ENCODE measurements around the gene IL4I1. TPM values are rescaled to one million over a fixed set of nuclear protein-coding genes. Genes with fewer than 3 reads are reported as not detected.

IL4I1 gene
- total and polyA plus RNA-seq, 4 donors, result 3.6 to 21.2 (median 3.8) TPM

DNA sequence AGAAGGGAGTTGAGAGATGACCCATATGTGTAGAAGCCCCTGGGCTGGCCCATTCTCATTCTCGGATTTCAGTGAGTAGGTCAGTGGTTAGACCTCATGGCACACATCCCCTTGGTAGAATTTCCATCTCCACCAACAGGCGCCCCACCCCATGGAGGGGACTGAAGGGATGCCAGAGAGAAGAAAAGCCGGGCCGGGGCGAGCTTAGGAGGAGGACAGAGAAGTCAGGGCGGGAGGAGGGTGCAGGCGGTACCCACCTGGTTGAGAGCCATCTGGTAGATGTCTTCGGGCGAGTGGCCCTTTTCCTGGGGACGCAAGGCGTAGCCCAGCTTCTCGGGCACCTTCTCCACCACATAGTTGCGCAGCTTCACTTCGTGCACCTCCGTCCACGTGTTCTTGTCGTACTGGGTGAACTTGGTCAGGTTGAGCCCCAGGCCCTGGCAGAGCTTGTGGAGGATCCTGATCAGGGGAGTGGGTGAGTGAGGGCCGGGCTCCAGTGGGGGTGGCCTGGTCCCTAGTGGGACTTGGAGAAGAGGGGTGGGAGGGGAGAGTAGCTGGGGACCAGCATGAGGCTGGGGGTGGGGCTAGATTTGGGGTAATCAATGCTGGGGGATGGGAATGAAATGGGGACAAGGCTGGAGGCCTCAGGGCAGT is 2.5 kb downstream of the IL4I1 start:
- Histone ChIP-seq H3K36me3 (ENCODE audit: control insufficient read depth in 4 of 4, insufficient read depth in 4 of 4, low read length in 4 of 4) (no peaks in the 10 kb centered on the region), H3K9ac (ENCODE audit: insufficient read depth in 1 of 2, low read length in 2 of 2) (no peak overlapping the region), H3K4me1 (ENCODE audit: control insufficient read depth in 5 of 5, insufficient read depth in 5 of 5, low read length in 5 of 5) (peaks cover 0 to 17% (median 0%) of the 10 kb centered on the region in 5 donors), H3K4me3 (no peak overlapping the region), H3K27me3 (ENCODE audit: control insufficient read depth in 3 of 3, insufficient read depth in 3 of 3, low read length in 2 of 3) (peaks cover 0 to 7% (median 0%) of the 10 kb centered on the region in 3 donors), H3K9me3 (ENCODE audit: control insufficient read depth in 4 of 4, insufficient read depth in 3 of 4, low read length in 3 of 4) (no peaks in the 10 kb centered on the region), H3K27ac (ENCODE audit: low read depth in 1 of 2, low read length in 1 of 2) (no peak overlapping the region)
- 93 to 97% methylated on average over 18 of the region's 18 CpGs for WGBS, 2 donors
- no peak for TF ChIP-seq CTCF (IDR thresholded peaks at IDR 0.05; ENCODE audit: control extremely low read depth, extremely low read depth)
- DNase-seq (no peak), ATAC-seq (ENCODE audit: insufficient read depth, low FRiP score) (no peak)

DNA sequence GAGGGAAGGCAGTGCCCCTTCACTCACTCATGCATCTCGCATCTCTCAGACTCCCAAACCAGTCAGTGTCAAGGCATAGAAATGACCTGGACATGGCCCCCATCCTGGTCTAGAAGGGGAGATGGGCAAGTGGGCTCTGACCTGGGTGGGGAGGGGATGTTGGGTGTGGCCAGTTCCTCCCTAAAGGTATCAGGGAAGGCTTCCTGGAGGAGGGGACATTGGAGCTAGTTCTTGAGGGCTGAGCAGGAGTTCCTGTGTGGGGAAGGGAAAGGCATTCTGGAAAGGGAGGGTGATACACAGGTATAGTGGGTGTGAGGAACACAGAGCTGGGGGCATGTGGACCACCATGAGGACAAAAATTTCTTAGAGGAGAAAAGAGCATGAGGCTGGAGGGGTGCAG is 4.0 kb downstream of the IL4I1 start:
- DNase-seq (no peak), ATAC-seq (ENCODE audit: insufficient read depth, low FRiP score) (no peak)
- Histone ChIP-seq H3K27me3 (ENCODE audit: control insufficient read depth in 3 of 3, insufficient read depth in 3 of 3, low read length in 2 of 3) (peaks cover 0 to 7% (median 0%) of the 10 kb centered on the region in 3 donors), H3K27ac (ENCODE audit: low read depth in 1 of 2, low read length in 1 of 2) (no peak overlapping the region), H3K4me3 (no peak overlapping the region), H3K4me1 (ENCODE audit: control insufficient read depth in 5 of 5, insufficient read depth in 5 of 5, low read length in 5 of 5) (peaks cover 0 to 17% (median 0%) of the 10 kb centered on the region in 5 donors), H3K9me3 (ENCODE audit: control insufficient read depth in 4 of 4, insufficient read depth in 3 of 4, low read length in 3 of 4) (no peaks in the 10 kb centered on the region), H3K9ac (ENCODE audit: insufficient read depth in 1 of 2, low read length in 2 of 2) (no peak overlapping the region), H3K36me3 (ENCODE audit: control insufficient read depth in 4 of 4, insufficient read depth in 4 of 4, low read length in 4 of 4) (peaks cover 0 to 3% (median 1%) of the 10 kb centered on the region in 4 donors)
- TF ChIP-seq CTCF (IDR thresholded peaks at IDR 0.05; ENCODE audit: control extremely low read depth, extremely low read depth), result no peak
- 93 to 100% methylated on average over 1 of the region's 1 CpG for WGBS, 2 donors

- ATAC-seq (ENCODE audit: insufficient read depth, low FRiP score) (no peak), DNase-seq (no peak)
- Histone ChIP-seq H3K27me3 (ENCODE audit: control insufficient read depth in 3 of 3, insufficient read depth in 3 of 3, low read length in 2 of 3) (peaks cover 0 to 5% (median 0%) of the 10 kb centered on the region in 3 donors), H3K9ac (ENCODE audit: insufficient read depth in 1 of 2, low read length in 2 of 2) (no peak overlapping the region), H3K4me1 (ENCODE audit: control insufficient read depth in 5 of 5, insufficient read depth in 5 of 5, low read length in 5 of 5) (peaks cover 0 to 11% (median 0%) of the 10 kb centered on the region in 5 donors), H3K36me3 (ENCODE audit: control insufficient read depth in 4 of 4, insufficient read depth in 4 of 4, low read length in 4 of 4) (peaks cover 0 to 3% (median 1%) of the 10 kb centered on the region in 4 donors), H3K27ac (ENCODE audit: low read depth in 1 of 2, low read length in 1 of 2) (no peak overlapping the region), H3K4me3 (no peak overlapping the region), H3K9me3 (ENCODE audit: control insufficient read depth in 4 of 4, insufficient read depth in 3 of 4, low read length in 3 of 4) (no peaks in the 10 kb centered on the region)
- WGBS, 2 donors, result 90 to 93% methylated on average over 17 of the region's 17 CpGs
- TF ChIP-seq CTCF (IDR thresholded peaks at IDR 0.05; ENCODE audit: control extremely low read depth, extremely low read depth), result no peak
Observed at GRCh38 chr19:49891393-49891792, 5.3 kb downstream of the IL4I1 start.
